BLaER1 (cell line): ENCODE results near the gene OR51B6.
"Not testable (repeated sequence)": the region's sequence is repeated elsewhere in the genome, so short reads cannot be mapped to it uniquely, and the experiment has no call there.

Experiments
- H3K27ac ChIP-seq: shearing (Covaris generic); formaldehyde crosslinking; 2 replicates; pipeline ENCODE4 v1.8.1; 2022
- H3K27me3 ChIP-seq: shearing (Covaris generic); formaldehyde crosslinking; 2 replicates; pipeline ENCODE4 v1.8.1; 2022
- H3K36me3 ChIP-seq: shearing (Covaris generic); formaldehyde crosslinking; 2 replicates; pipeline ENCODE4 v1.8.1; 2022
- H3K4me1 ChIP-seq: shearing (Covaris generic); formaldehyde crosslinking; 2 replicates; pipeline ENCODE4 v1.8.1; 2022
- H3K4me2 ChIP-seq: shearing (Covaris generic); formaldehyde crosslinking; 2 replicates; pipeline ENCODE4 v1.8.1; 2022
- H3K4me3 ChIP-seq: shearing (Covaris generic); formaldehyde crosslinking; 2 replicates; pipeline ENCODE4 v1.8.1; 2022
- H3K9ac ChIP-seq: shearing (Covaris generic); formaldehyde crosslinking; 2 replicates; pipeline ENCODE4 v1.8.1; 2022
- H3K9me3 ChIP-seq: shearing (Covaris generic); formaldehyde crosslinking; 2 replicates; pipeline ENCODE4 v1.8.1; 2022
- H4K20me1 ChIP-seq: shearing (Covaris generic); formaldehyde crosslinking; 2 replicates; pipeline ENCODE4 v1.8.1; 2022
- Cebpa-rat ChIP-seq: shearing (Covaris generic); IDR thresholded peaks from 2 replicates; pipeline ENCODE4 v1.8.1; 2022

The OR51B6 gene

GRCh38 chr11:5335170-5335569, 16.1 kb upstream of the OR51B6 start:
- Histone ChIP-seq H3K36me3 (no peaks in the 10 kb centered on the region), H3K4me3 (no peak overlapping the region)
- TF ChIP-seq Cebpa-rat, result no peak

GRCh38 chr11:5336331-5336730, 15.0 kb upstream of the OR51B6 start:
- Histone ChIP-seq H3K4me2 (no peak overlapping the region), H3K27ac (no peak overlapping the region), H3K4me3 (no peak overlapping the region), H3K9me3 (no peaks in the 10 kb centered on the region), H3K9ac (no peak overlapping the region), H3K36me3 (no peaks in the 10 kb centered on the region), H3K27me3 (no peaks in the 10 kb centered on the region), H3K4me1 (peaks cover 7% of the 10 kb centered on the region), H4K20me1 (no peaks in the 10 kb centered on the region)
- no peak for TF ChIP-seq Cebpa-rat

More at GRCh38 chr11:5335170-5335569, 16.1 kb upstream of the OR51B6 start:
- H3K9me3 ChIP-seq, result no peaks in the 10 kb centered on the region
- no peak overlapping the region for H3K27ac ChIP-seq
- H3K9ac ChIP-seq, result no peak overlapping the region
- H3K4me1 ChIP-seq, result peaks cover 7% of the 10 kb centered on the region
- no peaks in the 10 kb centered on the region for H4K20me1 ChIP-seq
- no peaks in the 10 kb centered on the region for H3K27me3 ChIP-seq
- peak overlapping the region; percentile 26 for H3K4me2 ChIP-seq

- H4K20me1 ChIP-seq, H3K9me3 ChIP-seq, H3K27me3 ChIP-seq, H3K27ac ChIP-seq, H3K4me1 ChIP-seq, H3K4me2 ChIP-seq, H3K9ac ChIP-seq, H3K4me3 ChIP-seq, H3K36me3 ChIP-seq: not testable (repeated sequence)
Observed at GRCh38 chr11:5337253-5337652, 14.1 kb upstream of the OR51B6 start.

GRCh38 chr11:5339771-5340322, 11.5 kb upstream of the OR51B6 start:
- H3K36me3 ChIP-seq, result no peaks in the 10 kb centered on the region
- H3K4me3 ChIP-seq, result no peak overlapping the region
- H3K4me2 ChIP-seq, result no peak overlapping the region
- TF ChIP-seq Cebpa-rat, result no peak
- no peaks in the 10 kb centered on the region for H4K20me1 ChIP-seq
- H3K27me3 ChIP-seq, result no peaks in the 10 kb centered on the region
- peaks cover 7% of the 10 kb centered on the region for H3K4me1 ChIP-seq
- H3K9ac ChIP-seq, result no peak overlapping the region
- no peak overlapping the region for H3K27ac ChIP-seq
- H3K9me3 ChIP-seq, result no peaks in the 10 kb centered on the region

- Histone ChIP-seq H3K27ac (no peak within 1 kb of the TSS), H3K4me1 (no peaks in the 10 kb centered on the region), H3K4me3 (no peak within 1 kb of the TSS), H3K9me3 (no peaks in the 10 kb centered on the region), H4K20me1 (no peaks in the 10 kb centered on the region), H3K27me3 (no peaks in the 10 kb centered on the region), H3K36me3 (no peaks in the 10 kb centered on the region), H3K9ac (no peak within 1 kb of the TSS), H3K4me2 (no peak within 1 kb of the TSS)
- no peak for TF ChIP-seq Cebpa-rat
Observed at GRCh38 chr11:5343474-5344335, 7.6 kb upstream of the OR51B6 start, which contains the start of gene OR51B5. Gene OR51B5, minus strand, starts transcription at chr11:5343524. Its CDS starts 0 bp downstream, at chr11:5343524.

- H3K4me1 ChIP-seq, result no peaks in the 10 kb centered on the region
- no peak overlapping the region for H3K9ac ChIP-seq
- no peak overlapping the region for H3K4me3 ChIP-seq
- TF ChIP-seq Cebpa-rat, result no peak
- H3K27ac ChIP-seq, result no peak overlapping the region
- no peaks in the 10 kb centered on the region for H4K20me1 ChIP-seq
- no peak overlapping the region for H3K4me2 ChIP-seq
- H3K9me3 ChIP-seq, result no peaks in the 10 kb centered on the region
- H3K27me3 ChIP-seq, result no peaks in the 10 kb centered on the region
- no peaks in the 10 kb centered on the region for H3K36me3 ChIP-seq
Observed at GRCh38 chr11:5345831-5346230, 5.5 kb upstream of the OR51B6 start.

GRCh38 chr11:5348551-5349194, 2.6 kb upstream of the OR51B6 start:
- no peaks in the 10 kb centered on the region for H4K20me1 ChIP-seq
- H3K9ac ChIP-seq, result no peak overlapping the region
- no peaks in the 10 kb centered on the region for H3K27me3 ChIP-seq
- H3K4me1 ChIP-seq, result no peaks in the 10 kb centered on the region
- H3K9me3 ChIP-seq, result no peaks in the 10 kb centered on the region
- no peak overlapping the region for H3K4me2 ChIP-seq
- H3K4me3 ChIP-seq, result no peak overlapping the region
- TF ChIP-seq Cebpa-rat, result no peak
- no peaks in the 10 kb centered on the region for H3K36me3 ChIP-seq
- H3K27ac ChIP-seq, result no peak overlapping the region

GRCh38 chr11:5349550-5349949, 1.8 kb upstream of the OR51B6 start:
- TF ChIP-seq Cebpa-rat, result no peak
- no peaks in the 10 kb centered on the region for H3K9me3 ChIP-seq
- no peaks in the 10 kb centered on the region for H3K4me1 ChIP-seq
- no peak overlapping the region for H3K4me3 ChIP-seq
- H3K9ac ChIP-seq, result no peak overlapping the region
- no peak overlapping the region for H3K4me2 ChIP-seq
- no peaks in the 10 kb centered on the region for H3K27me3 ChIP-seq
- no peaks in the 10 kb centered on the region for H3K36me3 ChIP-seq
- no peak overlapping the region for H3K27ac ChIP-seq
- H4K20me1 ChIP-seq, result no peaks in the 10 kb centered on the region

- H3K36me3 ChIP-seq, H3K4me2 ChIP-seq, H3K9ac ChIP-seq, H3K4me1 ChIP-seq, H3K4me3 ChIP-seq, H3K27ac ChIP-seq, H4K20me1 ChIP-seq, H3K9me3 ChIP-seq, H3K27me3 ChIP-seq: not testable (repeated sequence)
Observed at GRCh38 chr11:5356031-5356430, 4.7 kb downstream of the OR51B6 start.

GRCh38 chr11:5362017-5362625, 10.8 kb downstream of the OR51B6 start:
- Histone ChIP-seq H3K4me1 (peaks cover 16% of the 10 kb centered on the region), H3K36me3 (no peaks in the 10 kb centered on the region), H3K4me2 (no peak overlapping the region), H3K27ac (no peak overlapping the region), H4K20me1 (no peaks in the 10 kb centered on the region), H3K9ac (no peak overlapping the region), H3K4me3 (no peak overlapping the region), H3K9me3 (0 out of 2 replicates have a peak, but pooled peaks cover 4% of the 10 kb centered on the region), H3K27me3 (no peaks in the 10 kb centered on the region)
- no peak for TF ChIP-seq Cebpa-rat
